H9 (cell line): Measurements from ENCODE around the gene MAL. TPM values are rescaled to one million over a fixed set of nuclear protein-coding genes. Genes with fewer than 3 reads are reported as not detected.

Experiments
- DNase-seq: peaks from one replicate; pipeline ENCODE4 v3.0.0-alpha.2; 2017
- H2AFZ ChIP-seq: one replicate; pipeline ENCODE4 v1.6.1; 2013; ENCODE audit warnings: mild to moderate bottlenecking, low read length, control low read depth, moderate library complexity
- H2AK5ac ChIP-seq: 2 replicates; pipeline ENCODE4 v1.6.1; 2013; ENCODE audit warnings: low read length, control low read depth, mixed read lengths; ENCODE audit not compliant: insufficient read length
- H2BK120ac ChIP-seq: one replicate; pipeline ENCODE4 v1.6.1; 2013; ENCODE audit warnings: low read depth, mild to moderate bottlenecking, low read length, control low read depth, inconsistent platforms; ENCODE audit not compliant: poor library complexity, severe bottlenecking
- H2BK12ac ChIP-seq: 2 replicates; pipeline ENCODE4 v1.6.1; 2013; ENCODE audit warnings: low read length, control low read depth, mixed read lengths, low read depth; ENCODE audit not compliant: insufficient read length
- H2BK15ac ChIP-seq: 2 replicates; pipeline ENCODE4 v1.6.1; 2013; ENCODE audit warnings: low read depth, low read length, control low read depth
- H2BK20ac ChIP-seq: one replicate; pipeline ENCODE4 v1.6.1; 2013; ENCODE audit warnings: low read depth, mild to moderate bottlenecking, low read length, control low read depth, inconsistent platforms; ENCODE audit not compliant: poor library complexity, severe bottlenecking
- H2BK5ac ChIP-seq: 2 replicates; pipeline ENCODE4 v1.6.1; 2013; ENCODE audit warnings: low read length, control low read depth, mixed read lengths; ENCODE audit not compliant: insufficient read length
- H3K14ac ChIP-seq: 2 replicates; pipeline ENCODE4 v1.6.1; 2013; ENCODE audit warnings: low read length, control low read depth; ENCODE audit not compliant: insufficient read depth
- H3K18ac ChIP-seq: 2 replicates; pipeline ENCODE4 v1.6.1; 2013; ENCODE audit warnings: low read depth, mild to moderate bottlenecking, mixed read lengths, low read length, control low read depth; ENCODE audit not compliant: insufficient read length
- H3K23ac ChIP-seq: 2 replicates; pipeline ENCODE4 v1.6.1; 2013; ENCODE audit warnings: low read length, control low read depth, mixed read lengths, low read depth; ENCODE audit not compliant: insufficient read length
- H3K23me2 ChIP-seq: 2 replicates; pipeline ENCODE4 v1.6.1; 2013; ENCODE audit warnings: low read depth, mild to moderate bottlenecking, mixed read lengths, low read length, control low read depth; ENCODE audit not compliant: insufficient read length, poor library complexity, severe bottlenecking
- H3K27ac ChIP-seq: 2 replicates; pipeline ENCODE4 v1.5.1; 2013; ENCODE audit warnings: low read length, control low read depth, mixed read lengths, low read depth; ENCODE audit not compliant: insufficient read length
- H3K27me3 ChIP-seq: 2 replicates; pipeline ENCODE4 v1.6.1; 2013; ENCODE audit warnings: low read length, control low read depth, inconsistent platforms; ENCODE audit not compliant: insufficient read depth
- H3K4ac ChIP-seq: 2 replicates; pipeline ENCODE4 v1.6.1; 2013; ENCODE audit warnings: low read depth, mild to moderate bottlenecking, control low read depth, inconsistent platforms, low read length, moderate library complexity
- H3K4me1 ChIP-seq: 2 replicates; pipeline ENCODE4 v1.6.1; 2013; ENCODE audit warnings: low read length, control low read depth, inconsistent platforms; ENCODE audit not compliant: insufficient read depth
- H3K4me2 ChIP-seq: 2 replicates; pipeline ENCODE4 v1.6.1; 2013; ENCODE audit warnings: low read length, control low read depth, mixed read lengths; ENCODE audit not compliant: insufficient read length, insufficient read depth
- H3K56ac ChIP-seq: 2 replicates; pipeline ENCODE4 v1.6.1; 2013; ENCODE audit warnings: low read depth, mild to moderate bottlenecking, mixed read lengths, low read length, control low read depth; ENCODE audit not compliant: insufficient read length
- H3K79me1 ChIP-seq: 2 replicates; pipeline ENCODE4 v1.6.1; 2013; ENCODE audit warnings: low read depth, mild to moderate bottlenecking, moderate library complexity, low read length, control low read depth, inconsistent platforms; ENCODE audit not compliant: insufficient read depth, poor library complexity, severe bottlenecking
- H3K79me2 ChIP-seq: 2 replicates; pipeline ENCODE4 v1.6.1; 2013; ENCODE audit warnings: low read length, control low read depth, inconsistent platforms; ENCODE audit not compliant: insufficient read depth
- H3K9ac ChIP-seq: 2 replicates; pipeline ENCODE4 v1.6.1; 2013; ENCODE audit warnings: low read length, control low read depth, mixed read lengths; ENCODE audit not compliant: insufficient read length; ENCODE audit errors: extremely low read depth
- H3K9me3 ChIP-seq: one replicate; pipeline ENCODE4 v1.6.1; 2013; ENCODE audit warnings: low read depth, low read length, inconsistent platforms; ENCODE audit not compliant: control insufficient read depth
- H3T11ph ChIP-seq: one replicate; pipeline ENCODE4 v1.6.1; 2013; ENCODE audit warnings: mild to moderate bottlenecking, low read length, control low read depth, inconsistent platforms
- H4K20me1 ChIP-seq: one replicate; pipeline ENCODE4 v1.6.1; 2013; ENCODE audit not compliant: control insufficient read depth, insufficient read length, insufficient read depth
- H4K5ac ChIP-seq: 2 replicates; pipeline ENCODE4 v1.6.1; 2013; ENCODE audit warnings: low read depth, mild to moderate bottlenecking, mixed read lengths, low read length, control low read depth; ENCODE audit not compliant: insufficient read length
- H4K8ac ChIP-seq: replicated peaks from 2 replicates; pipeline ENCODE4 v1.6.1; 2013; ENCODE audit warnings: low read length, control low read depth, mixed read lengths, low read depth; ENCODE audit not compliant: insufficient read length
- H4K91ac ChIP-seq: 2 replicates; pipeline ENCODE4 v1.6.1; 2013; ENCODE audit warnings: low read depth, mild to moderate bottlenecking, moderate library complexity, mixed read lengths, low read length, control low read depth; ENCODE audit not compliant: insufficient read length
- H3K27ac Mint-ChIP-seq, 3 experiments: 2 replicates in 2 of 3; 3 replicates in 1 of 3; pipeline ENCODE4 v1.8.0; 2020 to 2021; ENCODE audit warnings: mixed read lengths in 3 of 3, mild to moderate bottlenecking in 1 of 3, moderate library complexity in 1 of 3
- H3K27me3 Mint-ChIP-seq: 2 replicates; pipeline ENCODE4 v1.8.0; 2021; ENCODE audit warnings: low read depth, mild to moderate bottlenecking, moderate library complexity, mixed read lengths
- H3K36me3 Mint-ChIP-seq, 3 experiments: 2 replicates in 2 of 3; 3 replicates in 1 of 3; pipeline ENCODE4 v1.8.0; 2020 to 2021; ENCODE audit warnings: low read depth in 3 of 3, mixed read lengths in 3 of 3; ENCODE audit not compliant: insufficient read depth in 1 of 3
- H3K4me1 Mint-ChIP-seq, 2 experiments: 2 replicates each; pipeline ENCODE4 v1.8.0; 2020; ENCODE audit warnings: mixed read lengths in 2 of 2
- H3K4me3 Mint-ChIP-seq, 2 experiments: 2 replicates in 1 of 2; 3 replicates in 1 of 2; pipeline ENCODE4 v1.8.0; 2020 to 2021; ENCODE audit warnings: mild to moderate bottlenecking in 2 of 2, mixed read lengths in 2 of 2, moderate library complexity in 1 of 2
- H3K9me3 Mint-ChIP-seq, 2 experiments: 2 replicates in 1 of 2; 3 replicates in 1 of 2; pipeline ENCODE4 v1.8.0; 2020; ENCODE audit warnings: mild to moderate bottlenecking in 2 of 2, mixed read lengths in 2 of 2, moderate library complexity in 1 of 2
- CTCF ChIP-seq: fragments of 200-600 bp; sonication (generic); conservative IDR thresholded peaks from 3 replicates; pipeline ENCODE4 v1.8.0; 2021; ENCODE audit warnings: antibody characterized with exemption, mild to moderate bottlenecking
- WGBS: extraction: QIAGEN DNeasy Blood & Tissue Kit; methylation state at CpG from one replicate; pipeline ENCODE4 v1.1.7; 2013; ENCODE audit warnings: missing lambda C conversion rate, low lambda C conversion rate, mixed read lengths; ENCODE audit not compliant: insufficient read length; ENCODE audit errors: extremely low coverage; 5-methylcytosine and 5-hydroxymethylcytosine counted together
- total RNA-seq: library from RNA; stranded (reverse); gene quantifications from 2 replicates; pipeline ENCODE4 v1.2.1, GENCODE V29; 2021

MAL gene
- total RNA-seq, 1 experiment from 2014 or later = not detected

GRCh38 chr2:94985636-94986035 is 39.9 kb upstream of the MAL start:
- no peaks in the 10 kb centered on the region for H3K9me3 ChIP-seq
- Mint-ChIP-seq H3K4me1 (peaks cover 0 to 4% of the 10 kb centered on the region in 2 experiments; a peak in 1 of 4 replicates), H3K4me3 (no peak overlapping the region), H3K9me3 (peaks cover 0 to 3% of the 10 kb centered on the region in 2 experiments; a peak in 1 of 5 replicates), H3K27me3 (peaks cover 58% of the 10 kb centered on the region), H3K36me3 (no peaks in the 10 kb centered on the region), H3K27ac (no peak overlapping the region)
- no peaks in the 10 kb centered on the region for H3K23me2 ChIP-seq
- H2BK12ac ChIP-seq = no peak overlapping the region
- H3K4me2 ChIP-seq = no peak overlapping the region
- DNase-seq = no peak
- no peak overlapping the region for H3T11ph ChIP-seq
- TF ChIP-seq CTCF = no peak
- H2BK5ac ChIP-seq = no peak overlapping the region
- H2BK20ac ChIP-seq = no peak overlapping the region
- no peak overlapping the region for H4K5ac ChIP-seq
- no peak overlapping the region for H4K8ac ChIP-seq
- H4K20me1 ChIP-seq = no peaks in the 10 kb centered on the region
- no peak overlapping the region for H3K4ac ChIP-seq
- no peak overlapping the region for H2AK5ac ChIP-seq
- H3K23ac ChIP-seq = no peak overlapping the region
- no peak overlapping the region for H3K56ac ChIP-seq
- H3K4me1 ChIP-seq = no peaks in the 10 kb centered on the region
- no peak overlapping the region for H3K14ac ChIP-seq
- no peaks in the 10 kb centered on the region for H3K79me1 ChIP-seq
- H2BK15ac ChIP-seq = no peak overlapping the region
- WGBS = no CpG with 5 or more reads among the region's 5 CpGs
- H3K79me2 ChIP-seq = no peaks in the 10 kb centered on the region
- H3K27me3 ChIP-seq = no peaks in the 10 kb centered on the region
- H3K9ac ChIP-seq = no peak overlapping the region
- H2AFZ ChIP-seq = no peak overlapping the region
- no peak overlapping the region for H2BK120ac ChIP-seq
- no peak overlapping the region for H3K18ac ChIP-seq
- no peak overlapping the region for H4K91ac ChIP-seq
- H3K27ac ChIP-seq = no peak overlapping the region
